Measurements from ENCODE around the gene RPL36A. TPM values are rescaled to one million over a fixed set of nuclear protein-coding genes. Genes with fewer than 3 reads are reported as not detected.
A peak's percentile ranks its signal among the peaks of the same experiment; 100 is the strongest.

Gene RPL36A
- total and polyA plus RNA-seq, 9 donors: 1,610 to 2,963 (median 1,694) TPM

DNA sequence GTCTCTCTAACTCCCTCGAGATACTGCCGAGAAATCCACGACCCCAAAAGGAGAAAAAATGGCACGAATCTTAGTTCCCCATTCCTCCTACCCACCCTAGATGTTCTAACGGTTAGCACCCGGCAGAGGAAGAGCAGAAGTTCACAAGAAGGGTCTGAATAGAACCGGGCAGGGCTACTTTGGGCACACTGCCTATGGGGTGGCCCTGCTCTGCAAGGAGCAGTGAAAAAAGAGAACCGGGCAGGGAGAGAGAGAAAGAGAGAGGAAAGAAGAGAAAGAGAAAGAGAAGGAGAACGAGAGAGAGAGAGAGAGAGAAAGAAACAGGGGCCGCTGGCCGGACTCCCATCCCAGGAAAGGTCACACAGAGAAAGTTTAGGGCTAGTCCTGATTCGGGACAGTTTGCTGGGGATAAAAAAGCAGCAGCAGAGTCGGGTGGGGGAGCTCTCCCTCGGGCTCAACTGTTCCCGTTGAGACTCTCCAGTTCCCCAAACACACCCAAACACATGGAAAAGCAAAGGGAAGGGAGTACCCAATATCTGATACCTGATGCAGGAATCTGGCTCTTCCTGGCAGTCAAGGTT, 16.4 kb downstream of the RPL36A start:
- H3K4me1 ChIP-seq (ENCODE audit: control insufficient read depth, insufficient read depth, low read length): peaks cover 4% of the 10 kb centered on the region
- peaks cover 7% of the 10 kb centered on the region for H3K27me3 ChIP-seq (ENCODE audit: control insufficient read depth, insufficient read depth, low read length)
- peak overlapping the region; percentile 94 for H3K27ac ChIP-seq (ENCODE audit: low read length)
- 24% methylated on average over 10 of the region's 15 CpGs for WGBS (ENCODE audit: insufficient coverage)
- H3K4me3 ChIP-seq (ENCODE audit: low read length): peak overlapping the region; percentile 59
- H3K9me3 ChIP-seq (replicated peaks; ENCODE audit: control insufficient read depth, low read depth, low read length): no peaks in the 10 kb centered on the region
- H3K36me3 ChIP-seq (ENCODE audit: control insufficient read depth, insufficient read depth, low read length): peaks cover 3% of the 10 kb centered on the region
- peak; percentile 37 for DNase-seq

DNA sequence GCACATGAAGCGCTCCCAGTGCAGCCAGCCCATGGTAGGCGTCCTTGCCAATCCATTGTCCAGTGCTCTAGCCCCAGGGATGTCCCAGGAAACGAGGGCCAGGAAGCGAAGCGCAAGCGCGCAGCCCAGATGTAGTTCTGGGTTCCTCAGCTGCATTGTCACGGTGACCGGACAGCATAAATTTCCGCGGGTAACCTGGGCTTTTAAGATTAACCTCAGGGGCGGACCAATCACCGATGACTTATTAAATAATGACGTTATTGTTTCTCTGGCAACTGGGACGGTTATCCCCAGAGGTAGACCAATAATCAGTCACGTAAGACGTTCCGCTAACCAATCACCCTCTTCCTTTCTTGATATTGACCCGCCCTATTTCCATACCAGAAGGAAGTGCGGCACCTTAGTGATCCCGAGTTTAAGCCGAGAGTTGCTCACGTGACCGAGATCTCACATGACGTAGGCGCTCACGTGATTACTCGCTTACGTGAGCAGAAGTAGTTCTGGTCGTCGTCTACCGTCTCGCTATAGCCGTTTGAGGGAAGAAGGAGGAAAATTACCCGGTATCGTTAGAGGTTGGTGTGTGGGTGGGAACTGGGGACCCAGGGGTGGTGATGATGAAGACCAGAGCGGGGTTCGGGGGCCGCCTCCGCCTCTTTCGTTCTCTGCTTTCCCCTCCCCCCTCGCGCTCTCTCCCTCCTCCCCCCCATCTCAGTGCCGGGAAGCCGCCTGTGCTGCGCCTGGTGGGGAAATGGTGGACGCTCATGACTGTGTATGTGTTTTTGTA, 17.1 kb downstream of the RPL36A start, which contains the start of the genes GLA and HNRNPH2:
GLA (minus strand) TSS at position 178 of the 784 bp plus-strand sequence; CDS start at position 156, 22 bp downstream.
HNRNPH2 (plus strand) TSS at position 475 of the 784 bp plus-strand sequence. CDS start 3,767 bp downstream, outside the sequence.
- Histone ChIP-seq H3K4me3 (ENCODE audit: low read length) (peak within 1 kb of the TSS; percentile 59), H3K4me1 (ENCODE audit: control insufficient read depth, insufficient read depth, low read length) (peaks cover 4% of the 10 kb centered on the region), H3K9me3 (replicated peaks; ENCODE audit: control insufficient read depth, low read depth, low read length) (no peaks in the 10 kb centered on the region), H3K27ac (ENCODE audit: low read length) (peak within 1 kb of the TSS; percentile 96), H3K27me3 (ENCODE audit: control insufficient read depth, insufficient read depth, low read length) (peaks cover 7% of the 10 kb centered on the region), H3K36me3 (ENCODE audit: control insufficient read depth, insufficient read depth, low read length) (peaks cover 6% of the 10 kb centered on the region)
- WGBS (ENCODE audit: insufficient coverage): 34% methylated on average over 34 of the region's 47 CpGs
- peak; percentile 99 for DNase-seq

DNA sequence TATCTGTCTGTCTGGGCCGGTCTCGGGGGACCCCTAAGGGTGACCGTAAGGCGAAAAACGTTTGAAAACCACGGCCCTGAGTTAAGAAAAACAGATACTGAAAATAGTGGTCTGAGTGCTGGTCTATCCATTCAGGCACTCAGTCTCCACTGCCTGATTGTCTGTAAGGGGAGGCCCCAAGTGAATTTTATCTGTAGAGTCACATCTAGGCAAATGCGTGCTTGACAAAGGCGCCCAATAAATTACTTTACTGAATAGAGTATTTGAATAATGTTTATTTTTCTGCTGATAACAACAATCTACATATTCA, 17.7 kb downstream of the RPL36A start:
- H3K36me3 ChIP-seq (ENCODE audit: control insufficient read depth, insufficient read depth, low read length): peaks cover 7% of the 10 kb centered on the region
- H3K4me1 ChIP-seq (ENCODE audit: control insufficient read depth, insufficient read depth, low read length): peaks cover 4% of the 10 kb centered on the region
- WGBS (ENCODE audit: insufficient coverage): 25% methylated on average over 6 of the region's 8 CpGs

DNA sequence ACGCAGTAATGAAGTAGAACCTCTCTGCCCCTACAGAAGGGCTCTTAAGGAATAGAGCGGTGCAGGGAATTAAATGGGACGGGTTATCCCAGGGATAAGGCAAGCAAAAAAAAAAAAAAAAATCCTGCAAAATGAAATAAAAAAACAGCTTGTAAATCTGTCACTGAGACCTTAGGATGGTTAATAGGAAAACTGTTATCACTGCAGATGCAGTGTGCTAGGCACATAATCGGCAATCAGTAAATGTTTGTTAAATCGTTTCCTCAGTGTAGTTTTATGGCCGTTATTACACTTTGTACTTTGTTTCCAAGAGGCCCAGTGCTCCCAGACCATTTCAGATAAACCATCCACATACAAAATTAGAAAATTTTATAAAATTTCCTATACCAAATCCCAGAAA, 18.2 kb downstream of the RPL36A start:
- Histone ChIP-seq H3K4me1 (ENCODE audit: control insufficient read depth, insufficient read depth, low read length) (peaks cover 4% of the 10 kb centered on the region), H3K27me3 (ENCODE audit: control insufficient read depth, insufficient read depth, low read length) (peaks cover 7% of the 10 kb centered on the region), H3K4me3 (ENCODE audit: low read length) (peak overlapping the region; percentile 52), H3K36me3 (ENCODE audit: control insufficient read depth, insufficient read depth, low read length) (peaks cover 7% of the 10 kb centered on the region), H3K27ac (ENCODE audit: low read length) (peak overlapping the region; percentile 96), H3K9me3 (replicated peaks; ENCODE audit: control insufficient read depth, low read depth, low read length) (no peaks in the 10 kb centered on the region)
- DNase-seq: no peak
- no CpG with 5 or more reads among the region's 6 CpGs for whole genome bisulfite sequencing (ENCODE audit: insufficient coverage)

More for the DNA sequence above, 17.7 kb downstream of the RPL36A start:
- Histone ChIP-seq H3K4me3 (ENCODE audit: low read length) (peak overlapping the region; percentile 52), H3K9me3 (replicated peaks; ENCODE audit: control insufficient read depth, low read depth, low read length) (no peaks in the 10 kb centered on the region), H3K27me3 (ENCODE audit: control insufficient read depth, insufficient read depth, low read length) (peaks cover 7% of the 10 kb centered on the region), H3K27ac (ENCODE audit: low read length) (peak overlapping the region; percentile 96)
- DNase-seq: no peak

DNA sequence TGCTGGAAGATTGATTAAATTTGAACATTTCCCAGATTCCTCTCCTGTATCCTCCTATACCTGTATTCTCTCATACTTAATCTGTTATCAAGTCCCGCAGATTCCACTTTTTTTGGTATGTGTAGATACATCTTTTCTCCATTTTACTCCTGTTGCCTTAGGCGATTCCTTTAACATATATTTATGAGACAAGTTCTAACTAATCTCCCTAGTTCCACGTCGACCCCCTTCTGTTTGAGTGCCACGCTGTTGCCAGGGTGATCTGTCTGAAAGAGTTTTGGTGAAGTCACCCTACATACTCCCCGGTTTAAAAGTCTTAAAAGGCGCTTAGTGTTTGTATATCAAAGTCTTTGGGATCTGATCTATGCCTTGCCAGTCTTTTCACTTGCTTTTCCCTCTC, 19.6 kb downstream of the RPL36A start:
- H3K27me3 ChIP-seq (ENCODE audit: control insufficient read depth, insufficient read depth, low read length): peaks cover 7% of the 10 kb centered on the region
- H3K27ac ChIP-seq (ENCODE audit: low read length): no peak overlapping the region
- H3K4me3 ChIP-seq (ENCODE audit: low read length): no peak overlapping the region
- DNase-seq: no peak
- peaks cover 4% of the 10 kb centered on the region for H3K4me1 ChIP-seq (ENCODE audit: control insufficient read depth, insufficient read depth, low read length)
- peaks cover 7% of the 10 kb centered on the region for H3K36me3 ChIP-seq (ENCODE audit: control insufficient read depth, insufficient read depth, low read length)
- no peaks in the 10 kb centered on the region for H3K9me3 ChIP-seq (replicated peaks; ENCODE audit: control insufficient read depth, low read depth, low read length)
- WGBS (ENCODE audit: insufficient coverage): no CpG with 5 or more reads among the region's 7 CpGs

DNA sequence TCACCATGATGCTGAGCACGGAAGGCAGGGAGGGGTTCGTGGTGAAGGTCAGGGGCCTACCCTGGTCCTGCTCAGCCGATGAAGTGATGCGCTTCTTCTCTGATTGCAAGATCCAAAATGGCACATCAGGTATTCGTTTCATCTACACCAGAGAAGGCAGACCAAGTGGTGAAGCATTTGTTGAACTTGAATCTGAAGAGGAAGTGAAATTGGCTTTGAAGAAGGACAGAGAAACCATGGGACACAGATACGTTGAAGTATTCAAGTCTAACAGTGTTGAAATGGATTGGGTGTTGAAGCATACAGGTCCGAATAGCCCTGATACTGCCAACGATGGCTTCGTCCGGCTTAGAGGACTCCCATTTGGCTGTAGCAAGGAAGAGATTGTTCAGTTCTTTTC, 21.2 kb downstream of the RPL36A start:
- Histone ChIP-seq H3K27ac (ENCODE audit: low read length) (no peak overlapping the region), H3K27me3 (ENCODE audit: control insufficient read depth, insufficient read depth, low read length) (peaks cover 14% of the 10 kb centered on the region), H3K36me3 (ENCODE audit: control insufficient read depth, insufficient read depth, low read length) (peaks cover 7% of the 10 kb centered on the region), H3K9me3 (replicated peaks; ENCODE audit: control insufficient read depth, low read depth, low read length) (no peaks in the 10 kb centered on the region), H3K4me1 (ENCODE audit: control insufficient read depth, insufficient read depth, low read length) (peaks cover 6% of the 10 kb centered on the region), H3K4me3 (ENCODE audit: low read length) (no peak overlapping the region)
- DNase-seq: no peak
- WGBS (ENCODE audit: insufficient coverage): 88% methylated on average over 9 of the region's 10 CpGs

DNA sequence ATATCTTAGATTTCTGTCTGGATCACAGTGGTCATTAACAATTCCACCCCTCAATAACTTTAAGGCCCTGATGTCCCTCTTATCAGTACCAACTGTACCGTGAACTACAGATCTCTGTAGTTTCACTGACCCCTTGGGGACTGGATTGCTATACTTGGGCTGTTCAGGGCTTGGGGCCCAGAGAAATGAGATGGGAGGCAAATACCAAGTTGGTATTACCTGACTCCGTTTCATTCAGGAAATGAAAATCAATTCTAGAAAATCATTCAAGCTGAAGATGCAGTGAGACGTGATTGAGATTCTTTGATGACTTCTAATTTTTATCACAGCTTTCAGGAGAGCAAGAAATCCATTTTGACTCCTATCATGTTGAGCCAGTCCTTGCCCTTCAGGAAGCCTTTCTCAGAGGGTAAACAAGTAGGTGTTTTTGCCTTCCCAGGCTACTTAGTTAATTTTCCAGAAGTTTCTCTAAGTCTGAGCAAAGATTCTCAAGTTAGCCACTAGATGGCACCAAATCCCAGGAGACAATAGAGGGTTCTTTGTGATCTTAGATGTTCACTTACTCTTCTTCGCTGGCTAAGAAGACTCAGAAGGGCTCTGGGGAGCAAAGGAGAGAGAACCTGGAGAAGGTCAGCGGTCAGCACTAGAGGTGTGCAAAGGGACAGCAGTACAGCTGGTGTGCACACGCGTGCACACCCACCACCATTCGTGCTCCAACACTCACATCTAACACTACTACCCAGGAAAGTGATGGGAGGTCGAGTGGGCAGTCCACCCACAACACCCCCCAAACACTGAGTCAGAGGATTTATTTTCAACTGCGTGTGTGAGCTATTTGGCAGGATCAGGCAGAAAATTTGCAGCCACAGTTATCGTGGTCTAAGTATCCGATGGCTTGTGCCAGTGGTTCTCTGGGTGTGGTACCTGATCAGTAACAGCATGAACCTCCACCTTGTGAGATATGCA, 24.7 kb downstream of the RPL36A start:
- Histone ChIP-seq H3K27ac (ENCODE audit: low read length) (peak overlapping the region; percentile 69), H3K36me3 (ENCODE audit: control insufficient read depth, insufficient read depth, low read length) (peaks cover 11% of the 10 kb centered on the region), H3K4me3 (ENCODE audit: low read length) (no peak overlapping the region), H3K4me1 (ENCODE audit: control insufficient read depth, insufficient read depth, low read length) (peaks cover 4% of the 10 kb centered on the region), H3K9me3 (replicated peaks; ENCODE audit: control insufficient read depth, low read depth, low read length) (no peaks in the 10 kb centered on the region), H3K27me3 (ENCODE audit: control insufficient read depth, insufficient read depth, low read length) (peaks cover 18% of the 10 kb centered on the region)
- DNase-seq: peak; percentile 84
- no CpG with 5 or more reads among the region's 12 CpGs for WGBS (ENCODE audit: insufficient coverage)

DNA sequence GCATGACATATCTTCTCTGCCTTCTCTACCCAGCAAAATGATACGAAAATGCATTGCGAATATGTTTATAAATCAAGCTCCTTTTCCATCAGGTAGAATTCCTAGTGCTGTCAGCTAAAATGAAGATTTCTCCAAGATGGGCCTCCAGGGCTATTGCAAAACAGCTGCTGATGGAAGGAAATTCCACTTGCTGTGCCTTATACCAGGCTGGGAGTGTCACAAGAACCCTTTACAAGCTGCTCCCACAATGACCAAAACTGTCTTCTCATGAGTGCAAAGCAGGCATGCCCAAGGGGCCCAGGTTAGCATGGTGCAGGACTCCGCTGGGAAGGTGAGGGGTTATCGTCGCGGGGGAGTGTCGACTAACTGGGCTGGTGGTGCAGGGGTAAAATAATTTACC, 25.9 kb downstream of the RPL36A start:
- H3K4me3 ChIP-seq (ENCODE audit: low read length): no peak overlapping the region
- peaks cover 18% of the 10 kb centered on the region for H3K27me3 ChIP-seq (ENCODE audit: control insufficient read depth, insufficient read depth, low read length)
- H3K36me3 ChIP-seq (ENCODE audit: control insufficient read depth, insufficient read depth, low read length): peaks cover 11% of the 10 kb centered on the region
- no peak overlapping the region for H3K27ac ChIP-seq (ENCODE audit: low read length)
- H3K4me1 ChIP-seq (ENCODE audit: control insufficient read depth, insufficient read depth, low read length): peaks cover 4% of the 10 kb centered on the region
- 86% methylated on average over 7 of the region's 7 CpGs for WGBS (ENCODE audit: insufficient coverage)
- DNase-seq: no peak
- H3K9me3 ChIP-seq (replicated peaks; ENCODE audit: control insufficient read depth, low read depth, low read length): no peaks in the 10 kb centered on the region

DNA sequence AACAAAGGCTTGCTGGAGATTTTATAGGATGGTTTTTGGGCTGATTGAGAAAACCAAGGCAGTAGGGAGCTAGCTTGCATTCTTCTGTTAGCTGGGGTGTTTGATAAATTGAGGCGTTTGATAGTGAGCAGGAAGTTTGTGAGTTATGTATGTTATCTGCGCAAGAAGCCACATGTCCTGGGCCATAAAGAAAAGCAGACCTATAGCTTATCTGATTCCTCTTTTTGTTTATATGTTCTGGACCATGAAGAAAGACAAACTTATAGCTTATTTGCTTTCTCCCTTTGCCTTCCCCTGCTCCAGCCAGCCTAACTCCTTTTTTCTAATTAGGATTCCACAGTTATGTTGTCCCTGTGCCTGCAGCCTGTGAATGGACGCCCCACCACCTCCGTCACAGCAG, 26.4 kb downstream of the RPL36A start:
- no peak for DNase-seq
- Histone ChIP-seq H3K4me1 (ENCODE audit: control insufficient read depth, insufficient read depth, low read length) (peaks cover 4% of the 10 kb centered on the region), H3K9me3 (replicated peaks; ENCODE audit: control insufficient read depth, low read depth, low read length) (no peaks in the 10 kb centered on the region), H3K27me3 (ENCODE audit: control insufficient read depth, insufficient read depth, low read length) (peaks cover 17% of the 10 kb centered on the region), H3K36me3 (ENCODE audit: control insufficient read depth, insufficient read depth, low read length) (peaks cover 9% of the 10 kb centered on the region), H3K4me3 (ENCODE audit: low read length) (no peak overlapping the region), H3K27ac (ENCODE audit: low read length) (no peak overlapping the region)
- WGBS (ENCODE audit: insufficient coverage): 17% methylated on average over 1 of the region's 4 CpGs

Measured in muscle of leg (tissue), 11 donors.